ENCODE data around the gene PDHB. TPM values are rescaled to one million over a fixed set of nuclear protein-coding genes. Genes with fewer than 3 reads are reported as not detected.
"Not testable (repeated sequence)": the region's sequence is repeated elsewhere in the genome, so short reads cannot be mapped to it uniquely, and the experiment has no call there.

PDHB gene
- total RNA-seq, 2 donors from 2014 or later: 37.1 to 66.6 TPM

GRCh38 chr3:58463181-58463941 lies 29.7 kb upstream of the PDHB start:
- ATAC-seq (replicated peaks): peak; percentile 99
- Mint-ChIP-seq H3K4me1 (no peaks in the 10 kb centered on the region), H3K36me3 (ENCODE audit: low read depth) (no peaks in the 10 kb centered on the region), H3K27me3 (no peaks in the 10 kb centered on the region), H3K9me3 (no peaks in the 10 kb centered on the region), H3K4me3 (peak overlapping the region; percentile 45), H3K27ac (peak overlapping the region; percentile 41)

DNA sequence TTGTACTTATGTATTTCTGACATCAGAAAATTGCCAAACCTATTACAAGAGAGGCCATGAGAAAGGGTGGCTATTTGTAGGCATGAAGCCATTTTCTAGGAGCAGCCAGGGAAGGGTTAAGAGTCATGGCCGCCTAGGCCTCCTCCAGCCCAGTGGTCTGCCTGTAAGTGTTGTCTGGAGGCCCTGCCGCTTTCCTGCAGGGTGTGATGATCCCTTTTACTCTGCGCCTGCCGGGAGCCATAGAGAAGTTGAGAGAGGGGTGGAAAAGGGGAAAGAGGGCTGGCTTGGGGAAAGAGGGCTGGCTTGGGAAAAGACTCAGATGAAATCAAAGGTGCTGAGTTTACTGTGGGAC lies 29.2 kb upstream of the PDHB start:
- Mint-ChIP-seq H3K36me3 (ENCODE audit: low read depth) (no peaks in the 10 kb centered on the region), H3K4me3 (no peak overlapping the region), H3K9me3 (no peaks in the 10 kb centered on the region), H3K27ac (no peak overlapping the region), H3K4me1 (no peaks in the 10 kb centered on the region), H3K27me3 (no peaks in the 10 kb centered on the region)
- ATAC-seq (replicated peaks): no peak

- Mint-ChIP-seq H3K27ac (no peak overlapping the region), H3K36me3 (ENCODE audit: low read depth) (no peaks in the 10 kb centered on the region), H3K4me3 (no peak overlapping the region), H3K27me3 (no peaks in the 10 kb centered on the region), H3K4me1 (no peaks in the 10 kb centered on the region), H3K9me3 (peaks cover 9% of the 10 kb centered on the region)
- no peak for ATAC-seq (replicated peaks)
These were observed 25.5 kb upstream of the PDHB start for GRCh38 chr3:58459160-58459559.

- no peak for ATAC-seq (replicated peaks)
- Mint-ChIP-seq H3K4me1 (no peaks in the 10 kb centered on the region), H3K27ac (no peak overlapping the region), H3K27me3 (no peaks in the 10 kb centered on the region), H3K9me3 (peaks cover 12% of the 10 kb centered on the region), H3K36me3 (ENCODE audit: low read depth) (no peaks in the 10 kb centered on the region), H3K4me3 (no peak overlapping the region)
These were observed 18.5 kb upstream of the PDHB start for GRCh38 chr3:58452176-58452575.

GRCh38 chr3:58441514-58442450 lies 8.2 kb upstream of the PDHB start:
- no peak overlapping the region for H3K27ac Mint-ChIP-seq
- H3K4me3 Mint-ChIP-seq: no peak overlapping the region
- H3K36me3 Mint-ChIP-seq (ENCODE audit: low read depth): no peaks in the 10 kb centered on the region
- no peaks in the 10 kb centered on the region for H3K27me3 Mint-ChIP-seq
- ATAC-seq (replicated peaks): no peak
- no peaks in the 10 kb centered on the region for H3K4me1 Mint-ChIP-seq
- H3K9me3 Mint-ChIP-seq: no peaks in the 10 kb centered on the region

GRCh38 chr3:58440996-58441355 lies 7.3 kb upstream of the PDHB start:
- not testable (repeated sequence) for H3K4me1 Mint-ChIP-seq; H3K36me3 Mint-ChIP-seq (ENCODE audit: low read depth); H3K9me3 Mint-ChIP-seq; H3K4me3 Mint-ChIP-seq; H3K27ac Mint-ChIP-seq; ATAC-seq (replicated peaks); H3K27me3 Mint-ChIP-seq

GRCh38 chr3:58437276-58437675 lies 3.6 kb upstream of the PDHB start:
- H3K27ac Mint-ChIP-seq; H3K9me3 Mint-ChIP-seq; H3K4me3 Mint-ChIP-seq; H3K4me1 Mint-ChIP-seq; H3K27me3 Mint-ChIP-seq; ATAC-seq (replicated peaks); H3K36me3 Mint-ChIP-seq (ENCODE audit: low read depth): not testable (repeated sequence)

GRCh38 chr3:58434990-58435389 lies 1.4 kb upstream of the PDHB start:
- Mint-ChIP-seq H3K4me1 (peaks cover 15% of the 10 kb centered on the region), H3K36me3 (ENCODE audit: low read depth) (peaks cover 30% of the 10 kb centered on the region), H3K27ac (no peak overlapping the region), H3K9me3 (no peaks in the 10 kb centered on the region), H3K4me3 (peak overlapping the region; percentile 96), H3K27me3 (no peaks in the 10 kb centered on the region)
- ATAC-seq (replicated peaks): no peak

DNA sequence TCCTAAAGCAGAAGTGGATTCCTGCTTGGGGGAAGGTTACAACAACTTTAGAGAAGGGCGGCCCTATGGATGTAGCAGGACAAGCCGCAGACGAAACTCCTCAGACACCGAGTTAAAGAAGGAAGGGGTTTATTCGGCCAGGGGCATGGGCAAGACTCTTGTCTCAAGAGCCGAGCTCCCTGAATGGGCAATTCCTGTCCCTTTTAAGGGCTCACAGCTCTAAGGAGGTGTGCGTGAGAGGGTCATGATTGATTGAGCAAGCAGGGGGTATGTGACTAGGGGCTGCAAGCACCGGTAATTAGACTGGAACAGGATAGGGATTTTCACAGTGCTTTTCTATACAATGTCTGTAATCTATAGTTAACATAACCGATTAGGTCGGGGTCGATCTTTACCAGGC lies 879 bp upstream of the PDHB start:
- H3K4me3 Mint-ChIP-seq: peak overlapping the region; percentile 96

GRCh38 chr3:58434168-58434504 lies 504 bp upstream of the PDHB start:
- Mint-ChIP-seq H3K9me3 (no peaks in the 10 kb centered on the region), H3K36me3 (ENCODE audit: low read depth) (peaks cover 39% of the 10 kb centered on the region), H3K4me1 (peaks cover 15% of the 10 kb centered on the region), H3K27ac (peak overlapping the region; percentile 95), H3K27me3 (no peaks in the 10 kb centered on the region), H3K4me3 (peak overlapping the region; percentile 96)
- ATAC-seq (replicated peaks): no peak

More for the DNA sequence above, 879 bp upstream of the PDHB start:
- peaks cover 35% of the 10 kb centered on the region for H3K36me3 Mint-ChIP-seq (ENCODE audit: low read depth)
- no peaks in the 10 kb centered on the region for H3K27me3 Mint-ChIP-seq
- no peak for ATAC-seq (replicated peaks)
- H3K27ac Mint-ChIP-seq: no peak overlapping the region
- H3K4me1 Mint-ChIP-seq: peaks cover 15% of the 10 kb centered on the region
- H3K9me3 Mint-ChIP-seq: no peaks in the 10 kb centered on the region

GRCh38 chr3:58432905-58433304 lies 727 bp downstream of the PDHB start:
- ATAC-seq (replicated peaks): no peak
- Mint-ChIP-seq H3K36me3 (ENCODE audit: low read depth) (peaks cover 51% of the 10 kb centered on the region), H3K4me1 (peaks cover 15% of the 10 kb centered on the region), H3K27ac (peak overlapping the region; percentile 95), H3K9me3 (no peaks in the 10 kb centered on the region), H3K27me3 (no peaks in the 10 kb centered on the region), H3K4me3 (peak overlapping the region; percentile 96)

DNA sequence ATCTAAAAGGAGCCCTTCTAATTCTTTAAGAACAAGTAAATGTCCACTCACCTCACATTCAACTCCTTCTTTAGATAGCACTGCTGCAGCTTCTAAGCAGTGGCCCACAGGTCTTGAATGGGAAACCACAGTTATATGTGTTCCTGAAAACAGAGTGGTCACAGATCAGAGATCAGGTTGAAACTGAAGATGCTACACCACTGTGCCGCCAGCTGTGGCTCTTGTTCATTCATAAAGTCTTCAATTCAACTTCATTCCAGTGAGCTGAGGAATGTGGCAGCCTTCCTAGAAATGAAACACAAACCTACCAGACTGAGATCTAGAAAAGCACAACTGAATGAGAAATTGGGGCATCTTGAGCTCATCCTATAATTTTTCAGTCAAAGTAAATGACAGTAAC lies 4.0 kb downstream of the PDHB start:
- Mint-ChIP-seq H3K9me3 (no peaks in the 10 kb centered on the region), H3K27me3 (no peaks in the 10 kb centered on the region), H3K36me3 (ENCODE audit: low read depth) (peaks cover 84% of the 10 kb centered on the region), H3K4me3 (no peak overlapping the region), H3K4me1 (peaks cover 15% of the 10 kb centered on the region), H3K27ac (peak overlapping the region; percentile 33)
- ATAC-seq (replicated peaks): no peak

DNA sequence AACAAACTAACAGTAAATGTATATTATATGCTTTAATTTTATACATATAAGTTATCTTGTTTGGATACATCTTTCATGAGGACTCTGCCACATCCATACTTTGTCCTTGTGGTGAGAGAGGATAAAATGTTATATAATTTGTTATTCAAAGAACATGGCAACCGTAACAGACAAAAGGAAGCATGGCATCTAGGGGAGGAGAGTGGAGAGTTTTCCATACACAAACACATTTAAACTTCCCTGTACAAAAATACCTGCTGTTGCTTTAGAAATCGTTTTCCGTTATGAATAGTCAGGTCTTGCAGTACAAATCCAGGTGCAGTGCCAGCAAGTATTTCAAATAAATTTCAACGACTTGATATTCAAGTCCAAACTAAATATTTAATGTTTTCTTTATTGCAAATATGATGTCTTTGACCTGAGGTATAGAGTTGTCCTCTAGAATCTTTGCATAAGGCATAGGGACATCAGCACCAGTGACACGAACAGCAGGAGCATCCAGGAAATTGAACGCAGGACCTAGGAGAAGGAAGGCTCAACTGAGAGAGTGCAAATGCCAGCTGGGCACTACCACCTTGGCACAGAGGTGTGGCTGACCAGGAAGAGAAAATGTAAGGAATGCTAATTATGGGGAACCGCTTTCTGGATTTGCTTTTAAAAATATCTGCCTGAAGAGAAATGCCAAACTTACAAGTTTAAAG lies 5.8 kb downstream of the PDHB start:
- H3K27me3 Mint-ChIP-seq: no peaks in the 10 kb centered on the region
- peaks cover 89% of the 10 kb centered on the region for H3K36me3 Mint-ChIP-seq (ENCODE audit: low read depth)
- no peak overlapping the region for H3K27ac Mint-ChIP-seq

GRCh38 chr3:58425782-58426181 lies 7.8 kb downstream of the PDHB start:
- Mint-ChIP-seq H3K9me3 (no peaks in the 10 kb centered on the region), H3K4me3 (no peak overlapping the region), H3K27me3 (no peaks in the 10 kb centered on the region), H3K27ac (no peak overlapping the region), H3K4me1 (no peaks in the 10 kb centered on the region), H3K36me3 (ENCODE audit: low read depth) (peaks cover 95% of the 10 kb centered on the region)
- no peak for ATAC-seq (replicated peaks)

More for the DNA sequence above, 5.8 kb downstream of the PDHB start:
- H3K4me1 Mint-ChIP-seq: peaks cover 7% of the 10 kb centered on the region
- H3K4me3 Mint-ChIP-seq: no peak overlapping the region
- no peaks in the 10 kb centered on the region for H3K9me3 Mint-ChIP-seq
- no peak for ATAC-seq (replicated peaks)

Data from activated T-helper 17 cell treated with anti-CD3 and anti-CD28 coated beads, Interleukin-2, amount 50 U/mL, for 72 hours (primary cell).